GM18868 (cell line): ENCODE data around the gene ENPP1.
"Not testable (repeated sequence)": the region's sequence is repeated elsewhere in the genome, so short reads cannot be mapped to it uniquely, and the experiment has no call there.

Experiments used
- ATAC-seq: cut with Tn5 transposase; IDR thresholded peaks from one replicate; pipeline ENCODE4 v1.9.1; 2021; ENCODE audit warnings: mild to moderate bottlenecking, moderate library complexity; ENCODE audit not compliant: unreplicated experiment

The ENPP1 gene

DNA sequence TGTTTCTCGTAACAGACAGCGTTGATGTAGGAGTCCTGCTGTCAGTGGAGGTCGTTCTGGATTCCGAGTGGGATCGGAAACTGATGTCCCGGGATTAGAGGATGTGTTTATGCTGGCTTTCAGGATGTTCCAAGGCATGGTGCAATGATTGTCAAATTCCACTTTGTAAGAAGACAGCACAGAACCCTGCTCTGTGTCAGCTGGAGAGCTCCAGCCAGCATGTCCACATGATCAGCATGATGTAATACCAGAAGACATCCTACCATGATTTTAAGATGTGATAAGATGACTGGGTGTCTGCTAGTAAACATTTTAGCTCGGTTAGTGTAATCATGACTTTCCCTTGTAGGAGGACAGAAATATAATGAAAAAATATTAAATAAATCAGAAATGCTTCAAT, 20.3 kb downstream of the ENPP1 start:
- no peak for ATAC-seq

DNA sequence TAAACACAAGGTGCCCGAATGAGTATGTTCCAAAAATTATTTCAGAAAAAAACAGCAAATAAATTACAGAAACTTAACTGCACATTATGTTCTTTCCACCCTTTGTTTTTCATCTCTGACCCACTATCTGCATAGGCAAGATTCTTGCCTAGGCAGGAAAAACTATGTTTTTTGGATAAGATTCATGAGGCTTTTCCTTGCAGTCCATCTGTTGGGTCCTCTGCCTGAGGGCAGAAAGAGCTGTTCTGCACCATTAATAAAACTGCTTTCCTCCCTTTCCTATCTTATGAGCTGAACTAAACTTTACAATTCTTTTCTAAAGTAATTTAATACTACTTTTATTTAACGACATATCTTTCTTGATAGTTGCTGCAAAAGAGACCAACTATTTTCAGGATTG, 21.1 kb downstream of the ENPP1 start:
- ATAC-seq = no peak

DNA sequence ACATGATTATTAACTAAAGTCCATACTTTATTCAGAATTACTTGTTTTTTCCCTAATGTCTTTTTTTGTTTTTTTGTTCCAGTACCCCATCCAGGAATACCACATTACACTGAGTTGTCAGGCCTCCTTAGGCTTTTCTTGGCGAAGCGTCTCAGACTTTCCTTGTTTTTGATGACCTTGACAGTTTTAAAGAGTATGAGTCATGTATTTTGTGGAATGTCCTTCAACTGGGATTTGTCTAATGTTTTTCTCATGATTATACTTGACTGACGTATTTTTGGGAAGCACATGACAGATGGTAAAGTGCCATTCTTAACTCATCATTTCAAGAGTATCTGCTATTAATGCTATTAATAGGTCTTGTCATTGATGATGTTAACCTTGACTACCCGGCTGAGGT, 23.6 kb downstream of the ENPP1 start:
- ATAC-seq = no peak

DNA sequence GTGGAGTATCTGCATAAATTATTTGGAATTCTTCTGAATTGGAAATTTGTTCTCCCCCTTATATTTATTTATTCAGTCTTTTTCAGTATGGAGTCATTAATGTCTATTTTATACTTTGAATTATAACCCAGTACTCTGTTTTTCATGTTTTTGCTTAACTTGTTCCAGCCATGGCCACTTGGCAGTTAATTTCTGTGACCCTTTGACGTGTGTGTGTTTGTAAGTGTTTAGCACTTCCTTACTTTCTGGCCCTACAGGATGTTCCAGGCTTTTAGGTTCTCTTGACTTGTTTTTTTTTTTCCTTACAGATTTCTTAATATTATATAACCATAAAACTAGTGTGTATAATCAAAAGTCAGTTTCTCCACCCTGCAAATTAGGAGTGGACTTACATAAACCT, 24.1 kb downstream of the ENPP1 start:
- no peak for ATAC-seq

DNA sequence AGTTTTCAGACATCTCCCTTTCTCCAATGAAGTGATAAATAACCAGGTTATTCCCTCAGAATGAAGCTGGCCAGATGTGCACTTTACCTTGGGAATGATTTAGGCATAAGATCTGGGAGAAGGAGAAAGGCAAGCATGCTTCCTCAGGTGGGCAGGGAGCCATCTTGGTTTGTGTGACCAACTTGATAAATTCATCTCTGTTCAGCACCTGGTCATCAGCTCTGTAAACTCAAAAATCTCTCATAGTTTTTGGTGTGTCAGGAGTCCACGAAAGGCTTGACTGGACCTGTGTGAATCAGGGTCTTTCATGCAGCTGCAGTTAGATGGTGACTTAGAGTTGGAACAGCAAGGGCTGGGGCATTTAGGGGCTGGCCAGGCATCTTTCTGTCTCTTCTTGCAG, 24.5 kb downstream of the ENPP1 start:
- no peak for ATAC-seq

DNA sequence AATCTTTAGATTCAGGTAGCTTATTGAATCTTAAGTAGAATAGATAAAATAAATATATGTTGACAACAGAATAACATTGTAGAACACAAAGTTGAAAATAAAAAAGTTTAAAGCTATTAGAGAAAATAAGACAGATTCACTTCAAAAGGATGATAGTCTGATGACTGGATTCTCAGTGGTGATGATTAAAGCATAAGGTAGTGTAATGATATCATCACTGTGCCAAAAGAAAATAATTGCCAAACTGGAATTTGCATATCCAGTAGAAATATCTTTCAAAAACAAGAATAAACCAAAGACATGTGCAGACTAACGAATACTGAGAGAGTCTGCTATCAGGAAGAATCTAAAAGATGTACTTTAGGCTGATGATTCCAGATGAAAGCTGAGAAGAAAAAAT, 30.2 kb downstream of the ENPP1 start:
- ATAC-seq = no peak

DNA sequence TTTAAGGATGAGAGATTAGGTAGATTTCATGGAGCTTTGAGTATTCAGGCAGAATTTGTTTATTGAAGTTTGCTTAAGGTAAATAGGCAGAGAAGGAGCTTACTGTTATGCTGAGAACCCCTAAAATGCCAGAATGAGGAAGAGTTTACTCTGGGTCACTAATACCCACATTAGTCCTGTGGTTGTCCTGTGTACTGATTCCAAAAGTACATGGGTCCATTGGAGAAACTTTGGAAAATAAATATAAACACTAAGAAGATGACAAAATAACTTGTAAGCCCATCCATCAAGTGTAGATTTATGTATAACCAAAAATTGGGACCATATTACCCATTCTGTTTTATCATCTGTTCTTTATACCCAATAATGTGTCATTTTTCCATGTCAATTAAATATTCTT, 31.6 kb downstream of the ENPP1 start:
- no peak for ATAC-seq

DNA sequence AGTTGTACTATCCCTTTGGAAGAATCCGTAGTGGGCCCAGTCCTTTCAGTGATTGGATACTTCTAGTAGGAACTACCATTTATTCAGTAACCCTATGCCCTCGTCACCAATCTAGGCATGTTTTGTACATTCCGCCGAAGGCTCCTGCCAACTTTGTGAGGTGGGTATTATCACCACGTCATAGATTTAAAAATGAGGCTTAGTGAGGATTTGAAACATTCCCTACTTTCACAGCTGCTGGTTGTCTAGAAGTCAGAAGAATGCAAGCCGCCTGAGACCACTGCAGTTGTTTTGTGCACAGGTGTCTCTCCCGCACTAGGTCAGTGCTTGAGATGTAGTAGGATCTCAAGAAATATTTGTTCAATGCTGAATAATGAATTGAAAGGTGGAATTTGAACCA, 32.6 kb downstream of the ENPP1 start:
- no peak for ATAC-seq

DNA sequence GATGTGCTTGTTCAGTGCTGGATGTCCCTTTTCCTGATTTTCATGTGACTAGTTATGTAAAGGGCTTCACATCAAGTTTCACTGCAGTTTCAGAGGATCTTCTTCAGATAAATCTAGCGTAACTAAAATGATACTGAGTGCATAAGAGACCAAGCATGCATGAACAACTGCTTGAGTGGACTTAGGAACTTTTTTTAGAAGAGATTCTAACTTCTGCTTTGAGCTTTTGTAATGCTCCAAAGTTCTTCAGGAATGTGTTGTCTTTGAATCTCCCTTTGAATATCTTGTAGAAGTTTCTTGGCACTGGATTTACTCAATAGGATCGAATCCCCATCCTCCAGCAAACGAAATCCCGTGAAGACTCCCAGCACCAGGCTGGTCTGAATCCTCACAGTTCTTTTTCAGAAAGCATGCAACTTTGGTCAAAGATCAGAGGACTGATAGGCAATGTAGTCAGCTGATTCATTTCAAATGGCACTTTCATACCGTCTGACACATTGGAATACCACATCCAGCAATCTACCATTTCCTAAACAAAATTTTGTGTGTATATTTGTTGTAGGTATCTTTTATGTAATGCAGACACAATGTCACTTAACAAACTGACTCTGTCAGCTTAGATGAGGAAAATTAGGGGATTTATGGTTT, 33.2 kb downstream of the ENPP1 start:
- no peak for ATAC-seq

DNA sequence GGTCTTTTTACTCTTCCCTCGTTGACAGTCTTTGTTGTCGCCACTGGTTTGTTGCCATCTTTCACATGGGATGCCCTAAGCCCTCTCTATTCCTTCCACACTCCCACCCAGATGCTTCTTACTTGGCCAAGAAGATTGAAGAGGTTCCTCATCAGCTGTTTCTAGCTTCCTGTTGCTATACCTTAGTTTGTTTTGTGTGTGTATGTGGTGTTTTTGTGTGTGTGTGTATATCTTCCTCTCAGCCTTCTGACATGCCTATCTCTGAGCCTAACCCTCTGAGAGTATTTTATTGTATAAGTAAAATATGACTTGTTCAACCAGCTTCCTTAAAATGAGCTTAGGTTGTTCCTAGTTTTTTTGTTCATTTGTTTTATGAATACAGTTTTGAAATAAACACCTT, 35.9 kb downstream of the ENPP1 start:
- no peak for ATAC-seq

DNA sequence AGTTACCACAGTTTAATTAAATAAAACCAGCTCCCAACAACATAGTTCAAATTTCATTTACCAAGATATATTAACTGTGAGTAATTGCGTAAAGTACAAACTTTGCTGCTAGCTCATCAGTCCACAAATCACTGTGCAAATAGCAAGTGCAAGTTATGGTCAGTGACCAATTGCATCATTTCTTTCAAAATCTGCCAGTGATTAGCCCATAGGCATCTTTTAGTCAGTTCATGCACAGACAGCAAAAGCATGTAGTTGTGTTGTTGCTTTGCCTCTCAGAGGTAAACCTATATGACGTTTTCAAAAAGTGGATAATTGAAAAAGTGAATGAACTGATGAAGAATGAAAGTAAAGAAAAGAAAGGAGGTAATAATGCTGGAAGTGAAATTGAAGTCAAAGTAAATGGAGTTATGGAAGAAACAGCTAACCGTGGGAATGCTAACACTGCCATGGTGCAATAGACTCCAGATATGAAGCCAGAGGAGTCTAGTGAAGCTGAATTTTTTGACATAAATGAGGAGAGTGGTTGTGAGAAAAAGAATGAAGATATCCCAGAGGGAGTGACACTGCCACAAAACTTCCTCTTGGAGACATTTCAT, 36.5 kb downstream of the ENPP1 start:
- no peak for ATAC-seq

DNA sequence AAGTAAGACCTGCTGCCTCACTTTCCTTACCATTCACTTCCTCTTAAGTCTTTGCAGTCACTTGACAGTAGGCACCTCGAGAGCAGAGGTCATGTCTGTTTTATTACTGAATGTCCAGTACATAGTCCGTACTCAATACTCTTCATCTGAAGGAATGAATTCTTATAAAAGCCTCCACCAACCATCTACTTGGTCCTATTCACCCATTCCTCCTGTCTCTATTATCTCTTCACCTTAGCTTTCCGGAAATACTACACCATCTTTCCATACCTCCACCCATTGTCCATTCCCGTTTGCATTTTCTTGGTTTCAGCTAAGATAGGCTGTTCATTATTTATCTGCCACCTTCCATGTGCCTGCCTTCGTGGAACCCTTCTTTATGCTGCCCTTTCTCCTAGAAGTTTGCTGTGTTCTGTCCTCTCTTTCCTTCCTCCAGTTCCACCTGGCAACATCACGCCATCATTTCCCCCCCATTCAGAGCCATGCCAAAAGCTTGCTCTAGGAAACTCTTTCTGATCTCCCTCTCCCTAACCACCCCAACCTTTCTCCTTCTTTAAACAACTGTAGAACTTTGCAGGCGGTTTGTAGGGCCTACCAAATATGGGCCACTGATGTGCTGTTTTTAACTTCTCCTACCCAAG, 38.3 kb downstream of the ENPP1 start:
- no peak for ATAC-seq

DNA sequence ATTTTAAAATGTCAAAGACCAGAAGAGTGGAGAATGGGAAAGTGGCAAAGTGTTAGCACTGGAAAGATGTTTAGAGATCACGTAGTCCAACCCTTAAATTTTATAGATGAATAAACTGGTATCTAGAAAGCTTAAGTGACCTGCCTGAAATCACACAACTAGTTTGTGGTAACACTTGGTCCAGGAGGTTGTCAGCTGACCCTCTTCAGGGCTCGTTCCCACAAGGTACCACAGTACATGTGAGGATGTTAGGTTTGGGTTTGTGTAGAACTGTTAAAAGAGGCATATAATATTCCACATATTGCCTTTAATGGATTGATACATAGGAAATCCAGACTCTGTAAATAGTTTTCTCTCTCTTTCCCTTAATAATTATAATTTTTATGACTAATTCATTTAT, 39.1 kb downstream of the ENPP1 start:
- ATAC-seq = no peak

DNA sequence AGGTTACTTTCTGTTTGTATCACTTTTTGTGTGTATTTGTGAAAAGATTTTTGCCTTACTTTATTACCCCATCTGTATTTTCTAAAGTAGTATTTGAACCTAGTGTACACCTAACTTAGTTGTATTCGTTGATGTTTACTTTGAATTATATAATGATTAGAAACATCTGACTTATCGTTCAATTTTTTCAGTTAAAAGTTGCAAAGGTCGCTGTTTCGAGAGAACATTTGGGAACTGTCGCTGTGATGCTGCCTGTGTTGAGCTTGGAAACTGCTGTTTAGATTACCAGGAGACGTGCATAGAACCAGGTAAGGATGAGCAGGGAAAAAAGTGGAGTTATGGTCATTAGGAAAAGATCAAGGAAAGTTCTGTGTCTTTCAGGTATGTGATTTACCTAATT, 42.0 kb downstream of the ENPP1 start:
- ATAC-seq = no peak

DNA sequence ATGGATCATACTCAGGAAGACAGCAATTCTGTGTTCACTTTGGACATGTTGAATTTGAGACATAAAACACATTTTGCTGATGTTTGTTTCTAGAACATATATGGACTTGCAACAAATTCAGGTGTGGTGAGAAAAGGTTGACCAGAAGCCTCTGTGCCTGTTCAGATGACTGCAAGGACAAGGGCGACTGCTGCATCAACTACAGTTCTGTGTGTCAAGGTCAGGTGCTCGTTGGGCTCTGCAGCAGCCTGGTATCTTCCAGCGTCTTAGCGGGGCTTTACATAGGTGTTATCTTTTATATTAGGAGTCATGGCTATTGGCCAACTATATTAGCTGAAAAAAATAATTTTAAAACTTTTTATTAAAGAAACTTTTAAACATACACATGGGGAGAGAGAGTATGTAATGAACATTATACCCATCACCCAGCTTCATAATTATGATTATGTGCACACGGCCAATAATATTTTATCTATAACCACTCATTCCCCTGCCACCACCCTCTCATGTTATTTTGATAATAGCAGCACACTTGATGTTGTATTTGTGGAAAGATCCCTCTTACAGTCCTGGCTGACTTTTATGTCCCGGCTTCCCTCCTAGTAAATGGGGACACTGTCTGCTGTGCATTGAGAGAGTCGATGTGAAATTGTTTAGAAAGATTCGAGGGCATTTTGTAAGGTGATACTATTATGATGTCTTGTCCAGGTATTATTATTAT, 43.4 kb downstream of the ENPP1 start:
- no peak for ATAC-seq

DNA sequence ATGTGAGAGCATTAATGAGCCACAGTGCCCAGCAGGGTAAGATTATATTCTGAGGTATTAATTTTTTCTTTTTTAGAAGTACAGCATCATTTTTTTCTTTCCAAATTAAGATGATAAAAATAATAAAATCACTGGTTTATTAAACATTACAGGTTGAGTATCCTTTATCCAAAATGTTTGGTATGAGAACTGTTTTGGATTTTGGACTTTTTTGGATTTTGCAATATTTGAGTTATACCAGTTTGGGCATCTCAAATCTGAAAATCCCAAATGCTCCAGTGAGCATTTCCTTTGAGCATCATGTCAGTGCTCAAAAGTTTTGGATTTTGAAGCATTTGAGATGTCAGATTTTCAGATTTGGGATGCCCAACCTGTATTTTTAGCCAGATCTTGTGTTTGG, 44.4 kb downstream of the ENPP1 start:
- no peak for ATAC-seq

DNA sequence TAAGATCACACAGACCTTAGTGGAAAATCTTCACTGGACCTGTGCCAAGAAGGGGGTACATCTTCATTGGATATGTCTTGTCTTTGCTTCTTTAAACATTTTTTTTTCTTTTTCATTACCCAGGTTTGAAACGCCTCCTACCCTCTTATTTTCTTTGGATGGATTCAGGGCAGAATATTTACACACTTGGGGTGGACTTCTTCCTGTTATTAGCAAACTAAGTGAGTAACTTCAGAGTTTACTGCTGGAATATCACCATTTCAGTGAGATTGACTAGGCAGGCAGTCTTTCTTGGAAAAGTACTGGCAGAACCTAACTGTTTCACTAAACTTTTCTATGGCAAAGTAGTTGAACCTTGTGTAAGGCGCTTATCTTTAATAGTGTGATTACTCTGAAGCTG, 47.0 kb downstream of the ENPP1 start:
- no peak for ATAC-seq

DNA sequence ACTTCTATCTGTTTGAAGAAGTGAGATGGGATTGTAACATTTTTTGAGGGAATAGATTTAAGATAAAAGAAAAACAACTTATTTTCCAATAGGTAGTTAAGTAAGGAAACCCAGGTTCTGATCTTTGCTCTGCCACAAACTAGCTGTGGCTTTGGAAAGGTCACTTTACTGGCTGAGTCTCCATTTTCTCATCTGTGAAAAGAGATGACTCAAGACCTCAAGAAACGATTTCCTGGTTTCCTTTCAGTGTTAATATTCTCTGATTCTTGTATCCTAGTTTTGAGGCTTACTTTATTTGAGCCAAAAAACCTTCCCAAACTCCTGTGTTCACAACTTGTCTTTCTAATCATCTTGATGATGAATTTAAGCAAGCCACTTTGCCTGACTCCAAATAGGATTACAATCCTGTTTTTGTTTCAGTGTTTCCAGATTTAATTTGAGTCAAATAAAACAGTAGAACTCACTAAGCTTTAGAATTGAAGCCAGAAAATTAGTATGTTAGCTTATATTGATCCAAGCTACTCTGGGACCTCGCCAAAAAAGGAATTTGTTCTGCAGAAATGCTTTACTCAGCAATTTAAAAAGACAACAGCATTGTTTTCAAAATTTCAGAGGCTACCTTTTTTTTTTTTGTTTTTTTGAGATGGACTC, 51.1 kb downstream of the ENPP1 start:
- ATAC-seq = no peak

DNA sequence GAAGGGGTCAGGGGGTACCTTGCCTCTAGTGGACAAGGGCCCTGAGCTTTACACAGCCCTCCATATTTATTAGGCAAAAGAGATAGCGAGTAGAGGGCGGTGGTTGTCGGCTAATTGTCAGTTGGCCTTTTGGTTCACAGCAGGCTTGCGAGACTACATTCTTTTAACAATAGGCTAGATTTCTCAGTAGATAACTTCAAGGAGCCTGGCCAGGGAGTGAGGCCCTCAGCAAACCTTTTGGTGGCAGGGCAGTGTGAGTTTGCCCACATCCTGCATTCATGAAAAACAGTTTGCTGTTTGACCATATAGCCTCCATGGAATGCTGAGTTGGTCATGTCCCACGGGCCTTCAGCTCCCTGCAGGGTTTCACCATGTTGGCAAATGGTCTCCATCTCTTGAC, 51.8 kb downstream of the ENPP1 start:
- not testable (repeated sequence) for ATAC-seq

DNA sequence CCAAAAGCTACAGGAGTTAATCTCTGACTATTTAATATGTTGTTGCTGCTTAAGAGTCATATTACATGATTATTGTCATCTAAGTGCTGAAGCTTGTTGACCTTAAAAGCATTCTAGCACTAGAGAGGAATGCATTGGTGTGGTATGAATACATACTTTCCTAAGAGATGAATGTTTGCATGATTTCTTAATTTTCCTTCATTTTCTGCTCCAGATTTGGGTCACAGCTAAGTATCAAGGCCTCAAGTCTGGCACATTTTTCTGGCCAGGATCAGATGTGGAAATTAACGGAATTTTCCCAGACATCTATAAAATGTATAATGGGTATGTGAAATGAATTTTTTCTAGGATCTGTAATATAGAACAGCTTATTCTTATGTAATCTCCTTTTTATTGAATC, 53.6 kb downstream of the ENPP1 start:
- ATAC-seq = no peak

DNA sequence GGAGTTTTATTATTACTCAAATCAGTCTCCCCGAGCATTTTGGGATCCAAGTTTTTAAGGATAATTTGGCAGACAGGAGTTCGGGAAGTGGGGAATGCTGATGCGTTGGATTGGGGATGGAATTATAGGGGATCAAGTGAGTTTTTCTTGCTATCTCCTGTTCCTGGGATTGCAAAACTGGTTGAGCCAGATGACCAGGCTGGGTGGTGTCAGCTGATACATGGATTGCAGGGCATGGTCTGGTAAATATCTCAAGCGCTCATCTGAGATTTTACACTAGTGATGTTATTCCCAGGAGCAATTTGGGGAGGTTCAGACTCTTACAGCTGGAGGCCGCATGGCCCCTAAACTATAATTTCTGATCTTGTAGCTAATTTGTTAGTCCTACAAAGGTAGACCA, 54.7 kb downstream of the ENPP1 start:
- ATAC-seq = no peak

DNA sequence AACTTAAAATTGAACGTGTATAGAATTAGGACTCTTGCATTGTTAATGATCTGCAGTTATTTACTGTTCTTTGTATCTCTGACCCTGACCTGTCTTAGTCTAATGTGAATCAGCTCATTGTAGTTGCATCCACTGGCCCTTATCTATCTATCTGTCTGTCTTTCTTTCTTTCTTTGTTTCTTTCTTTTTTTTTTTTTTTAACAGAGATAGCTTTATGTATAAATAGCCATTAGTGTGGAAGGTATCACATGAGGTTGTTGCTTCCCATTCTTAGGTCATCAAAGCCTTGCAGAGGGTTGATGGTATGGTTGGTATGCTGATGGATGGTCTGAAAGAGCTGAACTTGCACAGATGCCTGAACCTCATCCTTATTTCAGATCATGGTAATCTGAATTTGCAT, 59.9 kb downstream of the ENPP1 start:
- no peak for ATAC-seq
